ENCODE results near the gene ZFYVE28. TPM values are rescaled to one million over a fixed set of nuclear protein-coding genes. Genes with fewer than 3 reads are reported as not detected.
A peak's percentile ranks its signal among the peaks of the same experiment; 100 is the strongest.

Gene ZFYVE28
- total RNA-seq, 6 experiments from 2014 or later: 2.5 to 9.6 (median 4.8) TPM

- H3K4me1 ChIP-seq: no peaks in the 10 kb centered on the region
- 80% methylated on average over 8 of the region's 25 CpGs for WGBS (ENCODE audit: insufficient coverage, low coverage, low lambda C conversion rate, missing lambda C conversion rate)
- no peak overlapping the region for H3K4me3 ChIP-seq
- H3K27me3 ChIP-seq: no peaks in the 10 kb centered on the region
- H3K36me3 ChIP-seq: no peaks in the 10 kb centered on the region
- intact Hi-C loops (cut with DNase I): no loop called here
- no peak for TF ChIP-seq CTCF (IDR thresholded peaks at IDR 0.05)
- TF ChIP-seq POLR2A (IDR thresholded peaks at IDR 0.05): no peak
- H3K9me3 ChIP-seq: no peaks in the 10 kb centered on the region
- DNase-seq: peak in 2 of 3 donors; percentile 33 to 43
- no peak for ATAC-seq
- no peak overlapping the region for H3K27ac ChIP-seq
Observed at GRCh38 chr4:2356123-2357069, 62.0 kb downstream of the ZFYVE28 start.

GRCh38 chr4:2354760-2355159 lies 63.7 kb downstream of the ZFYVE28 start:
- H3K9me3 ChIP-seq: no peaks in the 10 kb centered on the region
- DNase-seq: peak in 2 of 3 donors; percentile 43 to 44
- H3K36me3 ChIP-seq: no peaks in the 10 kb centered on the region
- TF ChIP-seq CTCF (IDR thresholded peaks at IDR 0.05) (no peak), POLR2A (IDR thresholded peaks at IDR 0.05) (no peak)
- H3K27ac ChIP-seq: no peak overlapping the region
- no peak overlapping the region for H3K4me3 ChIP-seq
- ATAC-seq: no peak
- no peaks in the 10 kb centered on the region for H3K4me1 ChIP-seq
- intact Hi-C loops (cut with DNase I): no loop called here
- 81% methylated on average over 8 of the region's 9 CpGs for WGBS (ENCODE audit: insufficient coverage, low coverage, low lambda C conversion rate, missing lambda C conversion rate)
- H3K27me3 ChIP-seq: no peaks in the 10 kb centered on the region

- Histone ChIP-seq H3K9me3 (no peaks in the 10 kb centered on the region), H3K4me3 (no peak overlapping the region), H3K36me3 (no peaks in the 10 kb centered on the region), H3K27ac (no peak overlapping the region), H3K27me3 (no peaks in the 10 kb centered on the region), H3K4me1 (no peaks in the 10 kb centered on the region)
- no peak for ATAC-seq
- no peak for TF ChIP-seq POLR2A (IDR thresholded peaks at IDR 0.05)
- TF ChIP-seq CTCF (IDR thresholded peaks at IDR 0.05): peak in 1 of 4 donors; percentile 9
- DNase-seq: peak in 2 of 3 donors; percentile 23 to 30
- WGBS (ENCODE audit: insufficient coverage, low coverage, low lambda C conversion rate, missing lambda C conversion rate): 70% methylated on average over 4 of the region's 6 CpGs
- intact Hi-C loops (cut with DNase I): no loop called here
Observed at GRCh38 chr4:2354118-2354517, 64.3 kb downstream of the ZFYVE28 start.

- intact Hi-C loops (cut with DNase I): no loop called here
- H3K4me3 ChIP-seq: no peak overlapping the region
- H3K9me3 ChIP-seq: no peaks in the 10 kb centered on the region
- no peak for TF ChIP-seq CTCF (IDR thresholded peaks at IDR 0.05)
- TF ChIP-seq POLR2A (IDR thresholded peaks at IDR 0.05): no peak
- ATAC-seq (peak in 1 of 4 donors; percentile 11), DNase-seq (peak in 2 of 3 donors; percentile 43 to 49)
- no peaks in the 10 kb centered on the region for H3K4me1 ChIP-seq
- H3K27me3 ChIP-seq: no peaks in the 10 kb centered on the region
- no peak overlapping the region for H3K27ac ChIP-seq
- 86% methylated on average over 12 of the region's 30 CpGs for WGBS (ENCODE audit: insufficient coverage, low coverage, low lambda C conversion rate, missing lambda C conversion rate)
- no peaks in the 10 kb centered on the region for H3K36me3 ChIP-seq
Observed at GRCh38 chr4:2353222-2354107, 65.0 kb downstream of the ZFYVE28 start.
